Ishikawa (cell line): Measurements from ENCODE around the gene SMIM35.

Experiments used
- CEBPB ChIP-seq: IDR thresholded peaks from 2 replicates; pipeline ENCODE4 v1.6.1; 2012
- EGR1 ChIP-seq: IDR thresholded peaks from 2 replicates; pipeline ENCODE4 v1.6.1; 2012
- EP300 ChIP-seq: IDR thresholded peaks from 2 replicates; pipeline ENCODE4 v1.6.1; 2012; ENCODE audit warnings: borderline replicate concordance
- NFIC ChIP-seq: IDR thresholded peaks from 2 replicates; pipeline ENCODE4 v1.6.1; 2012
- TAF1 ChIP-seq: IDR thresholded peaks from 2 replicates; pipeline ENCODE4 v1.6.1; 2012; ENCODE audit warnings: low read depth, mild to moderate bottlenecking
- TEAD4 ChIP-seq: IDR thresholded peaks from 2 replicates; pipeline ENCODE4 v1.6.1; 2012

DNA sequence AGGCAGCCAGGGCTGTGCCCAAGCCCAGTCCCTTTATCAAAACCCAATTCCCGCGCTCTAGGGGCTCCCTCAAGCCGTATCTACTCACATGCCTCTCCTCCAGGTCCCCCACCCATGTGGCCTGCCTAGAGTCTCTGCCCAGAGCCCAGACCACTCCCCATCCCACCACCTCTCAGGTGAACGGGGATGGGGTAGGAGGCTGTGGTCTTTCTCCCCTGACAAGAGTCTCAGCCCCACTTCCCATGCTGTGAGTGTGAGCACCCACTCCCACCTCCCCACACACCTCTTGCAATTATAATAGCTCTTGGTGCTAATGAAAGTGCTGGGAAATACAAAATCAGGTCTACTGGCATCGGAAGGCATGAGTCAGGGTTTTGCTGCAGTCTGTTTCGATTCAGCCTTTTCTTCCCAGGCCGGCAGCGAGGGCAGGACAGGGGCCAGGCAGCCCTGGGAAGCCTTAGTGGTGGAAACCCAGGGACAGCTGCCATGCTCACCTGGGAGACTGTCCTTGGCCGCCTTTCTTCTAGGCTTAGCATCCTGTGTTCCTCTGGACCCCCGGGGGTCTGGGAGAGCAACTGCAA is 26.6 kb downstream of the SMIM35 start:
- TF ChIP-seq TAF1 (no peak), EGR1 (no peak), CEBPB (no peak), NFIC (no peak), TEAD4 (no peak), EP300 (no peak)
